ENCODE measurements around the gene CCHCR1.
"Not testable (repeated sequence)": the region's sequence is repeated elsewhere in the genome, so short reads cannot be mapped to it uniquely, and the experiment has no call there.

CCHCR1 gene

DNA sequence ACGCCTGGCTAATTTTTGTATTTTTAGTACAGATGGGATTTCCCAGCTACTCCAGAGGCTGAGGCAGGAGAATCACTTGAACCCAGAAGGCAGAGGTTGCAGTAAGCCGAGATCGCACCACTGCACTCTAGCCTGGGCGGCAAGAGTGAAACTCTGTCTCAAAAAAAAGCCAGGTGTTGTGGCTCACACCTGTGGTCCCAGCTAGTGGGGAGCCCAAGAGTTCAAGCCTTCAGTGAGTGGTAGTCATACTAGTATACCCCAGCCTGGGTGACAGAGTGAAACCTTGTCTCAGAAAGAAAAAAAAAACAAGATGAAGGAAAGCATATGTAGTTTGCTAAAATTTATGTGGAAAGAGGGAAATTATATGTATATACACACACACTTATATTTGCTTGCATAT lies 32.9 kb upstream of the CCHCR1 start:
- Histone ChIP-seq H2BK5ac (ENCODE audit: low read depth, low read length, poor library complexity) (no peak overlapping the region), H2BK12ac (ENCODE audit: low read length) (no peak overlapping the region), H4K12ac (ENCODE audit: low read depth, low read length) (no peak overlapping the region), H3K27me3 (ENCODE audit: insufficient read depth, low read length) (no peaks in the 10 kb centered on the region), H2BK120ac (ENCODE audit: insufficient read depth, low read length, poor library complexity) (no peak overlapping the region), H3K27ac (ENCODE audit: low read depth, low read length) (no peak overlapping the region), H3K9ac (ENCODE audit: low read length) (no peak overlapping the region), H3K4ac (ENCODE audit: low read depth, low read length) (no peak overlapping the region), H3K18ac (ENCODE audit: low read length) (no peak overlapping the region), H2AK5ac (ENCODE audit: low read length) (no peak overlapping the region), H3K14ac (ENCODE audit: low read length) (no peak overlapping the region), H3K79me1 (ENCODE audit: low read length) (no peaks in the 10 kb centered on the region), H3K23ac (ENCODE audit: low read length) (no peak overlapping the region), H3K36me3 (ENCODE audit: control insufficient read depth in 1 of 2, insufficient read depth in 2 of 2, low read length in 2 of 2) (peaks cover 0 to 2% of the 10 kb centered on the region in 2 experiments), H4K8ac (ENCODE audit: low read depth, low read length) (no peak overlapping the region), H3K4me3 (ENCODE audit: low read depth, low read length) (no peak overlapping the region), H3K79me2 (ENCODE audit: control insufficient read depth, insufficient read depth, low read length, poor library complexity) (no peaks in the 10 kb centered on the region), H2AFZ (ENCODE audit: insufficient read depth, low read length, poor library complexity) (no peak overlapping the region), H4K91ac (ENCODE audit: low read depth, low read length) (no peak overlapping the region), H3K9me3 (ENCODE audit: insufficient read depth, low read depth, low read length) (no peaks in the 10 kb centered on the region), H3K4me2 (ENCODE audit: low read length) (no peak overlapping the region), H3K4me1 (ENCODE audit: control insufficient read depth in 1 of 2, insufficient read depth in 2 of 2, low read length in 2 of 2) (no peaks in the 10 kb centered on the region)
- no CpG with 5 or more reads among the region's 4 CpGs for WGBS (ENCODE audit: extremely low coverage, insufficient coverage, insufficient read length)
- DNase-seq: no peak

DNA sequence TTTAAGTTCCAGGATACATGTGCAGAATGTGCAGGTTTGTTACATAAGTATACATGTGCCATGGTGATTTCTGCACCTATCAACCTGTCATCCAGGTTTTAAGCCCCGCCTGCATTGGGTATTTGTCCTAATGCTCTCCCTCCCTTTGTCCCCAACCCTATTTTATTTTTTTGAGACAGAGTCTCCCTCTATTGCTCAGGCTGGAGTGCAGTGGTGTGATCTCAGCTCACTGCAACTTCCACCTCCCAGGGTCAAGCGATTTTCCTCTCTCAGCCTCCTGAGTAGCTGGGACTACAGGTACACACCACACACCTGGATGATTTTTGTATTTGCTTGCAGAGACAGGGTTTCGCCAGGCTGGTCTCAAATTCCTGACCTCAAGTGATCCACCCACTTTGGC lies 31.6 kb upstream of the CCHCR1 start:
- H2BK12ac ChIP-seq (ENCODE audit: low read length); H4K91ac ChIP-seq (ENCODE audit: low read depth, low read length); H3K4me2 ChIP-seq (ENCODE audit: low read length); H3K36me3 ChIP-seq (ENCODE audit: control insufficient read depth in 1 of 2, insufficient read depth in 2 of 2, low read length in 2 of 2); H4K8ac ChIP-seq (ENCODE audit: low read depth, low read length); H3K23ac ChIP-seq (ENCODE audit: low read length); H3K27me3 ChIP-seq (ENCODE audit: insufficient read depth, low read length); H2BK120ac ChIP-seq (ENCODE audit: insufficient read depth, low read length, poor library complexity); DNase-seq; H3K14ac ChIP-seq (ENCODE audit: low read length); H3K79me1 ChIP-seq (ENCODE audit: low read length); H3K27ac ChIP-seq (ENCODE audit: low read depth, low read length); H3K4me1 ChIP-seq (ENCODE audit: control insufficient read depth in 1 of 2, insufficient read depth in 2 of 2, low read length in 2 of 2); H2AK5ac ChIP-seq (ENCODE audit: low read length); H3K4ac ChIP-seq (ENCODE audit: low read depth, low read length); H3K4me3 ChIP-seq (ENCODE audit: low read depth, low read length); H3K18ac ChIP-seq (ENCODE audit: low read length); H4K12ac ChIP-seq (ENCODE audit: low read depth, low read length); H3K9me3 ChIP-seq (ENCODE audit: insufficient read depth, low read depth, low read length); H2BK5ac ChIP-seq (ENCODE audit: low read depth, low read length, poor library complexity); H3K79me2 ChIP-seq (ENCODE audit: control insufficient read depth, insufficient read depth, low read length, poor library complexity); H2AFZ ChIP-seq (ENCODE audit: insufficient read depth, low read length, poor library complexity); H3K9ac ChIP-seq (ENCODE audit: low read length): not testable (repeated sequence)
- WGBS (ENCODE audit: extremely low coverage, insufficient coverage, insufficient read length): no CpG with 5 or more reads among the region's 3 CpGs

DNA sequence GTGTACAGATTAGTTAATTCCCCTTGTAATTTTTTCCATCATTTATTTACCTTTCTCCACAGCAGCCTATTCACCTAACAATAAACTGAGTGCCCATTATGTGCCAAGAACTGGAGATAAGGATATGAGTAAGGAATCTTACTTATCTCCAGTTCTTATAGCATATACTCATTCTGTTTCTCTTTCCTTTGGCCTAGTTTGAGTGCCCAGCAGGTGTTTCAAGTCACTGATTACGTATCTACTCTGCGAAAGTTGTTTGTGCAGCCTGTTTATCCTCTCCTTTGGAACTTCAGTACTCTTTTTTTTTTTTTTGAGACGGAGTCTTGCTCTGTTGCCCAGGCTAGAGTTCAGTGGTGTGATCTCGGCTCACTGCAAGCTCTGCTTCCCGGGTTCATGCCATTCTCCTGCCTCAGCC lies 30.2 kb upstream of the CCHCR1 start:
- H3K4me3 ChIP-seq (ENCODE audit: low read depth, low read length): no peak overlapping the region
- H2BK5ac ChIP-seq (ENCODE audit: low read depth, low read length, poor library complexity): no peak overlapping the region
- H3K79me2 ChIP-seq (ENCODE audit: control insufficient read depth, insufficient read depth, low read length, poor library complexity): no peaks in the 10 kb centered on the region
- no peak overlapping the region for H3K9ac ChIP-seq (ENCODE audit: low read length)
- H2AFZ ChIP-seq (ENCODE audit: insufficient read depth, low read length, poor library complexity): no peak overlapping the region
- no peak overlapping the region for H3K18ac ChIP-seq (ENCODE audit: low read length)
- H2AK5ac ChIP-seq (ENCODE audit: low read length): no peak overlapping the region
- no peaks in the 10 kb centered on the region for H3K27me3 ChIP-seq (ENCODE audit: insufficient read depth, low read length)
- H3K4me2 ChIP-seq (ENCODE audit: low read length): no peak overlapping the region
- no peak overlapping the region for H4K91ac ChIP-seq (ENCODE audit: low read depth, low read length)
- H3K4me1 ChIP-seq (ENCODE audit: control insufficient read depth in 1 of 2, insufficient read depth in 2 of 2, low read length in 2 of 2): no peaks in the 10 kb centered on the region
- H3K36me3 ChIP-seq (ENCODE audit: control insufficient read depth in 1 of 2, insufficient read depth in 2 of 2, low read length in 2 of 2): peaks cover 0 to 2% of the 10 kb centered on the region in 2 experiments
- H2BK12ac ChIP-seq (ENCODE audit: low read length): no peak overlapping the region
- H3K9me3 ChIP-seq (ENCODE audit: insufficient read depth, low read depth, low read length): no peaks in the 10 kb centered on the region
- no peak overlapping the region for H3K27ac ChIP-seq (ENCODE audit: low read depth, low read length)
- no peaks in the 10 kb centered on the region for H3K79me1 ChIP-seq (ENCODE audit: low read length)
- no peak overlapping the region for H4K8ac ChIP-seq (ENCODE audit: low read depth, low read length)
- peak; percentile 19 to 39 for DNase-seq
- no peak overlapping the region for H3K14ac ChIP-seq (ENCODE audit: low read length)
- H3K4ac ChIP-seq (ENCODE audit: low read depth, low read length): no peak overlapping the region
- no peak overlapping the region for H3K23ac ChIP-seq (ENCODE audit: low read length)
- no peak overlapping the region for H2BK120ac ChIP-seq (ENCODE audit: insufficient read depth, low read length, poor library complexity)
- whole genome bisulfite sequencing (ENCODE audit: extremely low coverage, insufficient coverage, insufficient read length): no CpG with 5 or more reads among the region's 5 CpGs
- H4K12ac ChIP-seq (ENCODE audit: low read depth, low read length): no peak overlapping the region

DNA sequence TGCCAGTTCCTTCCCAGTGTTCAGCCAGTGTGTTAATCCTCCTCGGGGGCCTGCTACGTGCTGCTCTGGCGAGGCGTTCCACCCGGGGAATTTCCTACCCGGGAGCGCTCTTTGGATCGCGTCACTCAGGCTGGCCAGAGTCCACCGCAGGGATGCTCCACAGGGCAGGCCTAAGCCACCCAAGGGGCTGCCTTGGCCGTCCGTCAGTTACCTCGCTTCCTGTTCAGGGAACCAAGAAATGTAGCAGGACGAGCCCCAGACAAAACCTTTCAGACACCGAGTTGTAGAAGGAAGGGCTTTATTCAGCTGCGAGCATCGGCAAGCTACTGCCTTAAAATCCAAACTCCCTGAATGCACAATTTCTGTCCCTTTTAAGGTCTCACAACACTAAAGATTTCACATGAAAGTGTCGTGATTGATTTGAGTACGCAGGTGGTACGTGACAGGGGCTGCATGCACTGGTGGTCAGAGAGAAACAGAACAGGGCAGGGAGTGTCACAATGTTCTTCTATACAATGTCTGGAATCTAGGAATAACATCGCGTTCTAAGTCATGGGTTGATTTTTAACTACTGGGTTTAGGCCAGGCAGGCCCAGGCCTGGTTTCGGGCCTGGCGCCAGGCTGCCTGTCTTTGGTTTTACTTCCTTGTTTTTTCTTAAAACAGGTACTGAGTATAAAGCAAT lies 28.6 kb upstream of the CCHCR1 start:
- no peaks in the 10 kb centered on the region for H3K9me3 ChIP-seq (ENCODE audit: insufficient read depth, low read depth, low read length)
- no peak overlapping the region for H3K4me3 ChIP-seq (ENCODE audit: low read depth, low read length)
- H3K4me2 ChIP-seq (ENCODE audit: low read length): no peak overlapping the region
- H4K91ac ChIP-seq (ENCODE audit: low read depth, low read length): no peak overlapping the region
- H3K36me3 ChIP-seq (ENCODE audit: control insufficient read depth in 1 of 2, insufficient read depth in 2 of 2, low read length in 2 of 2): peaks cover 0 to 2% of the 10 kb centered on the region in 2 experiments
- H2BK120ac ChIP-seq (ENCODE audit: insufficient read depth, low read length, poor library complexity): no peak overlapping the region
- H2AK5ac ChIP-seq (ENCODE audit: low read length): no peak overlapping the region
- H3K27me3 ChIP-seq (ENCODE audit: insufficient read depth, low read length): no peaks in the 10 kb centered on the region
- DNase-seq: no peak
- H3K4ac ChIP-seq (ENCODE audit: low read depth, low read length): no peak overlapping the region
- no peak overlapping the region for H4K8ac ChIP-seq (ENCODE audit: low read depth, low read length)
- no peak overlapping the region for H2BK12ac ChIP-seq (ENCODE audit: low read length)
- no peak overlapping the region for H2BK5ac ChIP-seq (ENCODE audit: low read depth, low read length, poor library complexity)
- no peak overlapping the region for H4K12ac ChIP-seq (ENCODE audit: low read depth, low read length)
- H2AFZ ChIP-seq (ENCODE audit: insufficient read depth, low read length, poor library complexity): no peak overlapping the region
- H3K14ac ChIP-seq (ENCODE audit: low read length): no peak overlapping the region
- no peak overlapping the region for H3K27ac ChIP-seq (ENCODE audit: low read depth, low read length)
- H3K9ac ChIP-seq (ENCODE audit: low read length): no peak overlapping the region
- H3K18ac ChIP-seq (ENCODE audit: low read length): no peak overlapping the region
- WGBS (ENCODE audit: extremely low coverage, insufficient coverage, insufficient read length): no CpG with 5 or more reads among the region's 24 CpGs
- H3K79me2 ChIP-seq (ENCODE audit: control insufficient read depth, insufficient read depth, low read length, poor library complexity): no peaks in the 10 kb centered on the region
- H3K79me1 ChIP-seq (ENCODE audit: low read length): no peaks in the 10 kb centered on the region
- H3K23ac ChIP-seq (ENCODE audit: low read length): no peak overlapping the region
- H3K4me1 ChIP-seq (ENCODE audit: control insufficient read depth in 1 of 2, insufficient read depth in 2 of 2, low read length in 2 of 2): no peaks in the 10 kb centered on the region
